Peyer's patch (tissue), 4 donors: Measurements from ENCODE around the gene PAK6. TPM values are rescaled to one million over a fixed set of nuclear protein-coding genes. Genes with fewer than 3 reads are reported as not detected.

ENCODE experiments used
- DNase-seq, 3 donors: peaks; one replicate each; pipeline ENCODE4 v3.0.0-alpha.2; 2017 to 2019
- H3K27ac ChIP-seq, 4 donors: fragments of 200-600 bp; sonication (generic); one replicate each; pipeline ENCODE4 v1.5.1; 2016 to 2019
- H3K27me3 ChIP-seq, 2 donors: fragments of 200-600 bp; sonication (generic); one replicate each; pipeline ENCODE4 v1.5.1; 2019
- H3K36me3 ChIP-seq, 3 donors: fragments of 200-600 bp; sonication (generic); one replicate each; pipeline ENCODE4 v1.5.1; 2016 to 2019
- H3K4me1 ChIP-seq, 4 donors: fragments of 200-600 bp; sonication (generic); one replicate each; pipeline ENCODE4 v1.5.1; 2016 to 2019
- H3K4me3 ChIP-seq, 4 donors: fragments of 200-600 bp; sonication (generic); 1 replicate in 3 of 4; 2 replicates in 1 of 4; pipeline ENCODE4 v1.5.1; 2016 to 2019; ENCODE audit warnings: mild to moderate bottlenecking in 1 of 4
- H3K9me3 ChIP-seq, 4 donors: fragments of 200-600 bp; sonication (generic); one replicate each; pipeline ENCODE4 v1.5.1; 2016 to 2019; ENCODE audit warnings: mild to moderate bottlenecking in 1 of 4
- POLR2A ChIP-seq, 2 donors: fragments of 450-650 bp; IDR thresholded peaks; one replicate each; pipeline ENCODE4 v1.5.1; 2017; ENCODE audit warnings: antibody characterized with exemption in 2 of 2, mild to moderate bottlenecking in 2 of 2, moderate library complexity in 2 of 2
- total RNA-seq, 4 donors: library from RNA; depleted of rRNA; stranded (reverse); fragments of >200 nt; gene quantifications; one replicate each; pipeline ENCODE4 v1.1.0, GENCODE V29; 2016
- TF ChIP-seq, protein P1 (sequence below), 6 experiments: fragments of 450-650 bp in 4 of 6; fragments of 200-600 bp in 2 of 6; sonication (generic) in 1 of 6; IDR thresholded peaks; one replicate each; pipeline ENCODE4 v1.5.1; 2017 to 2019; ENCODE audit warnings: antibody characterized with exemption in 6 of 6, mild to moderate bottlenecking in 3 of 6, moderate library complexity in 1 of 6

PAK6 gene
- total RNA-seq, 4 donors from 2014 or later, result 3.3 to 4.7 TPM; not detected in 2

DNA sequence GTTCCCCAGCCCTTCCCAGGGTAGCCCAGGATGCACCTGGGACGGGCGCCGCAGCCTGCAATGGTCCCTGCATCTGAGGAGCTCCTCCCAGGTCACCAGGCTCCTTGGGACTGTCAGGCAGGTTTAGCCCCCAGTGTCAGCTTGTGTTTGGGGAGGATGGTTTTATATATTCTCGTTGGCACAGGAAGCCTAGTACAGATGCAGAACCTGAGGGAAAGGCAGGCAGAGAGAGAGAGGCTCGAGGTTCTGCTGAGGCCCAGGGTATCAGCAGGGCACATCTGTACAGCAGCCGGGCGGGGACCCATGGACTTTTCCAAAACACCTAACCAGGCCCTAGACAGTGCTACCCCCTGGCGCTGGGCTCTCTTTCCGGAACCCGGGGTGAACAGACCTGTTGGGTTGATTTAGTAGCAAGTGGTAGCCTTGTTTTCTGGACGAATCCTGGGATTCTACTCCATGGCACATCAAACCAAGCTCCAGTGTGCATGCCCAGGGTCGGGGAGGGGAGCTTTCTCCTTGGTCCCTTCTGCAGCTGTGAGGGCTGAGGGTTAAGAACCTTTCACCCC lies 8.6 kb downstream of the PAK6 start:
- Histone ChIP-seq H3K9me3 (no peaks in the 10 kb centered on the region), H3K36me3 (no peaks in the 10 kb centered on the region), H3K27me3 (no peaks in the 10 kb centered on the region), H3K27ac (no peak overlapping the region), H3K4me3 (no peak overlapping the region), H3K4me1 (peaks cover 0 to 7% (median 3%) of the 10 kb centered on the region in 4 donors)
- TF ChIP-seq POLR2A (IDR thresholded peaks at IDR 0.05), result no peak
- DNase-seq, result no peak

DNA sequence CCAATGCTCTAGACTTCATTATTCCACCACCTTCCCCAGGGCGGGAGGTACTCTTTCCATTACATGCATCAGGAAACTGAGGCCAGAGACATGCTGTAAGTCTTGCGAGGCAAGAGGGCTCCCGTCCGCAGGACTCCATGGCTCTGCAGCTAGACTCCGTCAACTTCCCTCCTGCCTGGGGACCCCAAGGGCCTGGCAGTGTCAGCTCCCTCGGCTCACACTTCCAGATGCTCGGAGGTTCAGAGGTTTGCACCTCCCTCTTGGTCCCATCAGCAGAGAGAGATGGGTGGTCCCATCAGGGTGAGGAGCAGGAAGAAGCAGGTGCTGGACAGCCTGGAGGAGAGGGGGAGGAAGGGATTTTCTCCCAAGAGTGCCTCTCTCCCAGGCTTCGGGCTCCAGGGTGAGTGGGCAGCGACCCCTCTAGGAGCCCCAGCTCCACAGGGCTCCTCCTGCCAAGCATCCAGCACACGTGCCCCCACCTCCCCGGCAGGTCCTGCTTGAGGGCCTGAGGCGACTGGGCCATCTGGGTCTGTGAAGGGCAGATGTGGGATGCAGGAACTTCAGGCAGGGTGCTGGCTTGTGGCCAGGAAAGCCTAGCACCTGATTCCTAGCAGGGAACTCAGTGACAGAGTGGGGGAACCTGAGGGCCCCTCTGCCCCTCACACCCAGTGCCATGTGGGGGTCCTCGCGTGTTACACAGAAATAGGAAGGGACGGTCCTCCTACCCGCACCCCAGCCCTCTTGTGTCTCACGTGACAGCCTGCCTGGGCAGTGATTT lies 9.3 kb downstream of the PAK6 start:
- no peak overlapping the region for H3K27ac ChIP-seq

DNA sequence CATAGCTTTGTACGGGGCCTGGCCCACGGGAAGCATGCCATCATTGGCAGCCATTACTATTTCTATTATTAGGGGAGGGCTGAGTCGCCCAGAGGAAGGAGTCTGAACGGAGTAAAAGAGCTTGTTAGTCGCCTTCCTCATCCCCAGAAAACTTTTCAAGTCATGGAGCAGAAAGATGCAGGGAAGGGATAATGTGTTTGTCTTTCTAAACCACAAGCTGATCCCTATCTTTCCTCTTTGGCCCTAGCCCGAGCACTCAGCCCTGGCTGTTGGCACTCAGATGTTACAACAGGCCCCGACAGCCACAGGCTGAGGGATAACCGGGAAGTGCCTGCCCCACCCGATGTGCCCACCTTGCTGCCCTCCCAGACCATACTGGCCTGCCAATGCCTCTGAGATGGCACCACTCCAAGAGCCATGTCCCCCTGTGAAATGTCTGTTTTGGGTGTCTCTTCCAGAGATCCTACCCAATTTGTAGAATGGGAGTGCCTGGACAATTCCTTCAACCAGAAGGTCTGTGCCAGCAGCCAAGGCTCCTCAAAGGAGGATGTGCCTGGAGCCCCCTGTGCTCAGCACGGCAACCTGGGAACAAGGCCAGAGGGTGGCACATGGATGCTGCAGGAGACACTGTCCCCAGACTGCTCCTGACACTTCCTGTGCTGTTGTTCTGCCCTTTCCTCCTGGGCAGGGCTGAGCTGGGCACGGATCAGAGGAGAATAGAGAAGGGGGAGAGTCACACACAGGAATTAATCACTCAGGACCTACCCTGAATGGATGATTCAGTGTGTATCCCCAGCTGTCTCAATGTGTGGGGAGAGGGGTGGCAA lies 10.8 kb downstream of the PAK6 start:
- peak in 1 of 3 donors; percentile 30 for DNase-seq
- Histone ChIP-seq H3K36me3 (no peaks in the 10 kb centered on the region), H3K4me1 (peaks cover 0 to 17% (median 9%) of the 10 kb centered on the region in 4 donors), H3K27ac (no peak overlapping the region), H3K4me3 (no peak overlapping the region), H3K27me3 (no peaks in the 10 kb centered on the region), H3K9me3 (no peaks in the 10 kb centered on the region)
- no peak for TF ChIP-seq POLR2A (IDR thresholded peaks at IDR 0.05)
- TF ChIP-seq, protein P1, sequence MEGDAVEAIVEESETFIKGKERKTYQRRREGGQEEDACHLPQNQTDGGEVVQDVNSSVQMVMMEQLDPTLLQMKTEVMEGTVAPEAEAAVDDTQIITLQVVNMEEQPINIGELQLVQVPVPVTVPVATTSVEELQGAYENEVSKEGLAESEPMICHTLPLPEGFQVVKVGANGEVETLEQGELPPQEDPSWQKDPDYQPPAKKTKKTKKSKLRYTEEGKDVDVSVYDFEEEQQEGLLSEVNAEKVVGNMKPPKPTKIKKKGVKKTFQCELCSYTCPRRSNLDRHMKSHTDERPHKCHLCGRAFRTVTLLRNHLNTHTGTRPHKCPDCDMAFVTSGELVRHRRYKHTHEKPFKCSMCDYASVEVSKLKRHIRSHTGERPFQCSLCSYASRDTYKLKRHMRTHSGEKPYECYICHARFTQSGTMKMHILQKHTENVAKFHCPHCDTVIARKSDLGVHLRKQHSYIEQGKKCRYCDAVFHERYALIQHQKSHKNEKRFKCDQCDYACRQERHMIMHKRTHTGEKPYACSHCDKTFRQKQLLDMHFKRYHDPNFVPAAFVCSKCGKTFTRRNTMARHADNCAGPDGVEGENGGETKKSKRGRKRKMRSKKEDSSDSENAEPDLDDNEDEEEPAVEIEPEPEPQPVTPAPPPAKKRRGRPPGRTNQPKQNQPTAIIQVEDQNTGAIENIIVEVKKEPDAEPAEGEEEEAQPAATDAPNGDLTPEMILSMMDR (IDR thresholded peaks at IDR 0.05), result no peak

More for the DNA sequence above, 9.3 kb downstream of the PAK6 start:
- no peak for DNase-seq
- Histone ChIP-seq H3K27me3 (no peaks in the 10 kb centered on the region), H3K36me3 (no peaks in the 10 kb centered on the region), H3K9me3 (no peaks in the 10 kb centered on the region), H3K4me3 (no peak overlapping the region), H3K4me1 (peaks cover 0 to 13% (median 8%) of the 10 kb centered on the region in 4 donors)
- TF ChIP-seq POLR2A (IDR thresholded peaks at IDR 0.05), result no peak

DNA sequence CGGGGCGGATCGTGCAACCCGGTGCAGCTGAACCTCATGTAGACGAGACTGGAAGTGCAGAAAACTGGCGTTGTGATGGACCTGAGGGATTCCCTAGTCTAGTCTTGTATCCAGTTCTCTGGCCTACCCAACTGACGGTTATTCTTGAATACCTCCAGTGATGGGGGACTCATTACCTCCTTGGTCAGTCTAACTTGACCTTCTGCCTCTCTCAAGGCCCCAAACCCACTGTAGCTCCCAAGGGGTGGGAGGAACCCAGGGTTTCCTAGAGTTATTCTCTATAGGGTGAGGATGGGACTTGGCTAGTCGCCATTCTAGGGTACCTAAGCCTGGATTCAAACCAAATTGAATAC lies 11.4 kb downstream of the PAK6 start:
- peak in 1 of 3 donors; percentile 3 for DNase-seq
- H3K27ac ChIP-seq, result no peak overlapping the region
- no peaks in the 10 kb centered on the region for H3K9me3 ChIP-seq
- H3K4me1 ChIP-seq, result peaks cover 0 to 17% (median 9%) of the 10 kb centered on the region in 4 donors
- TF ChIP-seq, protein P1 (IDR thresholded peaks at IDR 0.05), result no peak
- TF ChIP-seq POLR2A (IDR thresholded peaks at IDR 0.05), result no peak
- no peak overlapping the region for H3K4me3 ChIP-seq
- no peaks in the 10 kb centered on the region for H3K36me3 ChIP-seq
- no peaks in the 10 kb centered on the region for H3K27me3 ChIP-seq

DNA sequence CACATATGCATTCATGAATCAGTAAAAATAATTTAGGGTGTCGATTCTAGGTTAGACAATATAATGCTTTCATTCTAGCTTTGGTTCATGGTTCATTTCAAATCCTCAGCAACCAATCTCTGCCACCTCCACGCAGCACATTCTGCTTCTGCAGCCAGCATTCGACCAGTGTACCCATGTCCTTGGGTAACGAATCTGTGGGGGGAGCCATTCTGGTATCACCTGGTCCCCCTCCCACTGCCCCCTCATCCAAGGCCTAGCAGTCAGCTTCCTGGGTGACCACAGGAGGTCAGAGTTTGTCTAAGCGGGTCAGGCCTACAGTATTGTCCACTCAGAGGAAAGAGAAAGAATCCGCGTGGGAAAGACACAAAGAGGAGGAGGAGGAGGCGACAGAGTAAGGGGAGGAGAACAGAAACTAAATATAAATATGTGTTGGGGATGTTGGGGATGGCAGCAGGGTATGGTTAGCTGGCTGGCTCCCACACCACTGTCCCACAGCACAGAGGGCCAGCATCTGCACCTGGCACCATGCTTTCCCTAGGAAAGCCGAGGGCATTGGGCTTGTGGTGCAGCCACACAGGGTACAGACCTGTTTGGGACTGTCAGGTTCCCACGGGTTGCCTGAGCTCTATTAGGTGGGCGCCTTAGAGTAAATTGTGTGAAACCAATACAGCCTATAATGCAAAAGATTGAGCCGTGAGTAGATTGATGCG lies 12.1 kb downstream of the PAK6 start:
- DNase-seq, result peak in 1 of 3 donors; percentile 25
- peaks cover 0 to 17% (median 9%) of the 10 kb centered on the region in 4 donors for H3K4me1 ChIP-seq
- H3K4me3 ChIP-seq, result no peak overlapping the region
- no peaks in the 10 kb centered on the region for H3K27me3 ChIP-seq
- H3K36me3 ChIP-seq, result no peaks in the 10 kb centered on the region
- H3K9me3 ChIP-seq, result no peaks in the 10 kb centered on the region
- no peak overlapping the region for H3K27ac ChIP-seq
- TF ChIP-seq, protein P1 (IDR thresholded peaks at IDR 0.05), result no peak
- TF ChIP-seq POLR2A (IDR thresholded peaks at IDR 0.05), result no peak

DNA sequence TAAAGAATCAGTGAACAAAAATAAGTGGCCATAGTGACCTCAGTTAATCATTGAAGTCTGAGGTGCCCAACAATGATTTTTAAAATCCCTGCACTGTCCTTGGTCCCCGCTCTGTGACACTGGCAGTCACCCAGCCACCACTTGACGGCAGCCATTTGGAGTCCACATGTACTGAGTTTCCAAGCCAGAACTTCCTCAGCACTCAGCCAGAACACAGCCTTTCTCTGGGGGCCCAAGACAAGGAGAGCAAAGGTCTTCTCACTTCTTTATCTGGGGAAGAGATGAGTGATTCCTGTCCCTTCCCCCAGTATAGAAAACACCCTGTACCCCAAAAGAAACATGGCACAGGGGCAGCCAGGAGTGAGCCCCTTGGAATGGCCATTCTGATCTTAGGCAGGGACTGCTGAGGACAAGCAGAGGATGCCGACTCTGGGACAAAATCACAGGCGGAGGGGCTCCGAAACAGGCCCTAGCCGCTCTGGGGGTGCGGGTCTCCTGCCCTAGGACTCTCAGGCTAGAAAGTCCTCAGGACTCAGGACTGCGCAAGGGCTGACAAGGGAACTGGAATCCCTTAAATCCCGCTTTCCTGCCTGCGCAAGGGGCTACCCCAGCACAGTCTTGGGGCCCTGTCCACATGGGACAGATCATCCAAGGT lies 12.8 kb downstream of the PAK6 start:
- no peak for TF ChIP-seq POLR2A (IDR thresholded peaks at IDR 0.05)
- TF ChIP-seq, protein P1 (IDR thresholded peaks at IDR 0.05), result no peak
- Histone ChIP-seq H3K4me3 (no peak overlapping the region), H3K27me3 (no peaks in the 10 kb centered on the region), H3K27ac (no peak overlapping the region), H3K4me1 (peaks cover 0 to 17% (median 9%) of the 10 kb centered on the region in 4 donors), H3K36me3 (no peaks in the 10 kb centered on the region), H3K9me3 (no peaks in the 10 kb centered on the region)
- DNase-seq, result peak in 1 of 3 donors; percentile 24
